Panc1 (cell line): Measurements from ENCODE around the gene NFKB2.

ENCODE experiments used
- POLR2AphosphoS5 ChIP-seq: IDR thresholded peaks from 2 replicates; pipeline ENCODE4 v1.6.1; 2012; ENCODE audit warnings: mild to moderate bottlenecking, low read depth, low read length, moderate library complexity
- SIN3A ChIP-seq: IDR thresholded peaks from 2 replicates; pipeline ENCODE4 v1.6.1; 2012; ENCODE audit warnings: low read depth, mild to moderate bottlenecking, low read length, moderate library complexity, borderline replicate concordance; ENCODE audit not compliant: insufficient read depth
- TCF7L2 ChIP-seq: IDR thresholded peaks from 2 replicates; pipeline ENCODE4 v1.6.1; 2011; ENCODE audit warnings: mild to moderate bottlenecking, low read depth, low read length, inconsistent platforms
- TF ChIP-seq, protein P1 (sequence below): fragments of 450-650 bp; IDR thresholded peaks from 2 replicates; pipeline ENCODE4 v1.5.1; 2017; ENCODE audit warnings: mild to moderate bottlenecking
- TF ChIP-seq, protein P2 (sequence below), 2 experiments: IDR thresholded peaks; 2 replicates each; pipeline ENCODE4 v1.6.1; 2011 to 2012; ENCODE audit warnings: low read depth in 2 of 2, control low read depth in 1 of 2, low read length in 1 of 2, mild to moderate bottlenecking in 1 of 2, moderate library complexity in 1 of 2; ENCODE audit not compliant: insufficient read depth in 1 of 2

DNA sequence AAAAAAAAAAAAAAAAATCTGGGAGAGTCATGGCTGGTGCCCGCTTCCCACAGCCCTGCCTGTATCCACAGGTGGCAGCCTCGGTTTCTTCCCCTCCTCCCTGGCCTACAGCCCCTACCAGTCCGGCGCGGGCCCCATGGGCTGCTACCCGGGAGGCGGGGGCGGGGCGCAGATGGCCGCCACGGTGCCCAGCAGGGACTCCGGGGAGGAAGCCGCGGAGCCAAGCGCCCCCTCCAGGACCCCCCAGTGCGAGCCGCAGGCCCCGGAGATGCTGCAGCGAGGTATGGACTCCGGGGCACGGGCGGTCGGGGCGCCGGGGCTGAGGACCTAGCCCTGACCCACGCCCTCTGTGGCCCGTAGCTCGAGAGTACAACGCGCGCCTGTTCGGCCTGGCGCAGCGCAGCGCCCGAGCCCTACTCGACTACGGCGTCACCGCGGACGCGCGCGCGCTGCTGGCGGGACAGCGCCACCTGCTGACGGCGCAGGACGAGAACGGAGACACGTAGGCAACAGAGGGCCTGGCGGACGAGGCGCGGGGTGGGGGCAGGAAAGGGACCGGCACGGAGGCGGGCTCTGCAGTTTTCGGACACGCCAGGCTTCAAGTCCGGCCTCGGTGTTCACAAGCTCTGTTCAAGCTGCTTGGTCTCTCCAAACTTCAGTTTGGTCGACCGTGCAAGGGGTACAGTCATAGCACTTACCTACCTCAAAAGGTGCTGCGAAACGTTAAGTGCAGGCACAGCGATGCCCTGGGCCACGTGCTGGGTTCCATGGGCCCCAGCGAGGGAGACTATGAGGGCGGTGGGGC is 3.9 kb downstream of the NFKB2 start:
- TF ChIP-seq, protein P1, sequence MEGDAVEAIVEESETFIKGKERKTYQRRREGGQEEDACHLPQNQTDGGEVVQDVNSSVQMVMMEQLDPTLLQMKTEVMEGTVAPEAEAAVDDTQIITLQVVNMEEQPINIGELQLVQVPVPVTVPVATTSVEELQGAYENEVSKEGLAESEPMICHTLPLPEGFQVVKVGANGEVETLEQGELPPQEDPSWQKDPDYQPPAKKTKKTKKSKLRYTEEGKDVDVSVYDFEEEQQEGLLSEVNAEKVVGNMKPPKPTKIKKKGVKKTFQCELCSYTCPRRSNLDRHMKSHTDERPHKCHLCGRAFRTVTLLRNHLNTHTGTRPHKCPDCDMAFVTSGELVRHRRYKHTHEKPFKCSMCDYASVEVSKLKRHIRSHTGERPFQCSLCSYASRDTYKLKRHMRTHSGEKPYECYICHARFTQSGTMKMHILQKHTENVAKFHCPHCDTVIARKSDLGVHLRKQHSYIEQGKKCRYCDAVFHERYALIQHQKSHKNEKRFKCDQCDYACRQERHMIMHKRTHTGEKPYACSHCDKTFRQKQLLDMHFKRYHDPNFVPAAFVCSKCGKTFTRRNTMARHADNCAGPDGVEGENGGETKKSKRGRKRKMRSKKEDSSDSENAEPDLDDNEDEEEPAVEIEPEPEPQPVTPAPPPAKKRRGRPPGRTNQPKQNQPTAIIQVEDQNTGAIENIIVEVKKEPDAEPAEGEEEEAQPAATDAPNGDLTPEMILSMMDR = peak; percentile 100
- TF ChIP-seq TCF7L2 (no peak), POLR2AphosphoS5 (peak; percentile 74), SIN3A (peak; percentile 82; the same call in 1 of the 2 replicates)
- TF ChIP-seq, protein P2, sequence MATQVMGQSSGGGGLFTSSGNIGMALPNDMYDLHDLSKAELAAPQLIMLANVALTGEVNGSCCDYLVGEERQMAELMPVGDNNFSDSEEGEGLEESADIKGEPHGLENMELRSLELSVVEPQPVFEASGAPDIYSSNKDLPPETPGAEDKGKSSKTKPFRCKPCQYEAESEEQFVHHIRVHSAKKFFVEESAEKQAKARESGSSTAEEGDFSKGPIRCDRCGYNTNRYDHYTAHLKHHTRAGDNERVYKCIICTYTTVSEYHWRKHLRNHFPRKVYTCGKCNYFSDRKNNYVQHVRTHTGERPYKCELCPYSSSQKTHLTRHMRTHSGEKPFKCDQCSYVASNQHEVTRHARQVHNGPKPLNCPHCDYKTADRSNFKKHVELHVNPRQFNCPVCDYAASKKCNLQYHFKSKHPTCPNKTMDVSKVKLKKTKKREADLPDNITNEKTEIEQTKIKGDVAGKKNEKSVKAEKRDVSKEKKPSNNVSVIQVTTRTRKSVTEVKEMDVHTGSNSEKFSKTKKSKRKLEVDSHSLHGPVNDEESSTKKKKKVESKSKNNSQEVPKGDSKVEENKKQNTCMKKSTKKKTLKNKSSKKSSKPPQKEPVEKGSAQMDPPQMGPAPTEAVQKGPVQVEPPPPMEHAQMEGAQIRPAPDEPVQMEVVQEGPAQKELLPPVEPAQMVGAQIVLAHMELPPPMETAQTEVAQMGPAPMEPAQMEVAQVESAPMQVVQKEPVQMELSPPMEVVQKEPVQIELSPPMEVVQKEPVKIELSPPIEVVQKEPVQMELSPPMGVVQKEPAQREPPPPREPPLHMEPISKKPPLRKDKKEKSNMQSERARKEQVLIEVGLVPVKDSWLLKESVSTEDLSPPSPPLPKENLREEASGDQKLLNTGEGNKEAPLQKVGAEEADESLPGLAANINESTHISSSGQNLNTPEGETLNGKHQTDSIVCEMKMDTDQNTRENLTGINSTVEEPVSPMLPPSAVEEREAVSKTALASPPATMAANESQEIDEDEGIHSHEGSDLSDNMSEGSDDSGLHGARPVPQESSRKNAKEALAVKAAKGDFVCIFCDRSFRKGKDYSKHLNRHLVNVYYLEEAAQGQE (IDR thresholded peaks at IDR 0.05; ENCODE audit: insufficient read depth in 1 of 2, low read depth in 2 of 2, low read length in 1 of 2) = peak in 1 of 2 experiments; percentile 82; a peak in 2 of 4 replicates
